HepG2 (cell line): ENCODE measurements around the gene TNKS1BP1. TPM values are rescaled to one million over a fixed set of nuclear protein-coding genes. Genes with fewer than 3 reads are reported as not detected.

Source experiments
- DNMT1 ChIP-seq: sonication (generic); formaldehyde crosslinking; IDR thresholded peaks from 2 replicates; pipeline ENCODE4 v1.5.1; 2020; ENCODE audit warnings: mild to moderate bottlenecking, missing genetic modification reagents
- GTF3A ChIP-seq: sonication (generic); formaldehyde crosslinking; conservative IDR thresholded peaks from 2 replicates; pipeline ENCODE4 v1.4.0; 2020; ENCODE audit warnings: mild to moderate bottlenecking, missing genetic modification reagents
- JUNB ChIP-seq: sonication (generic); formaldehyde crosslinking; IDR thresholded peaks from 2 replicates; pipeline ENCODE4 v1.8.0; 2022; ENCODE audit warnings: missing genetic modification reagents, mild to moderate bottlenecking, borderline replicate concordance
- KDM4B ChIP-seq: sonication (generic); formaldehyde crosslinking; IDR thresholded peaks from 2 replicates; pipeline ENCODE4 v1.4.0; 2020; ENCODE audit warnings: missing genetic modification reagents
- POLR2AphosphoS5 ChIP-seq: IDR thresholded peaks from 2 replicates; pipeline ENCODE4 v1.6.1; 2012; ENCODE audit warnings: low read depth, low read length
- RCOR2 ChIP-seq: IDR thresholded peaks from 2 replicates; pipeline ENCODE4 v1.6.1; 2016; ENCODE audit warnings: missing biosample characterization, missing genetic modification reagents
- TFAP4 ChIP-seq: sonication (generic); IDR thresholded peaks from 2 replicates; pipeline ENCODE4 v1.6.1; 2016; ENCODE audit warnings: low read depth, borderline replicate concordance
- TRAFD1 ChIP-seq: sonication (generic); formaldehyde crosslinking; IDR thresholded peaks from 2 replicates; pipeline ENCODE4 v1.5.1; 2020; ENCODE audit warnings: missing genetic modification reagents, mild to moderate bottlenecking, borderline replicate concordance
- ZBTB10 ChIP-seq: sonication (generic); formaldehyde crosslinking; IDR thresholded peaks from 2 replicates; pipeline ENCODE4 v1.4.0; 2020; ENCODE audit warnings: missing genetic modification reagents, borderline replicate concordance
- ZBTB14 ChIP-seq: sonication (generic); formaldehyde crosslinking; IDR thresholded peaks from 2 replicates; pipeline ENCODE4 v1.4.0; 2020; ENCODE audit warnings: missing genetic modification reagents
- ZBTB37 ChIP-seq: sonication (generic); formaldehyde crosslinking; IDR thresholded peaks from 2 replicates; pipeline ENCODE4 v1.4.0; 2020; ENCODE audit warnings: mild to moderate bottlenecking, missing genetic modification reagents
- ZFP1 ChIP-seq: IDR thresholded peaks from 2 replicates; pipeline ENCODE4 v1.6.1; 2016
- ZNF281 ChIP-seq: sonication (generic); formaldehyde crosslinking; IDR thresholded peaks from 2 replicates; pipeline ENCODE4 v1.4.0; 2020; ENCODE audit warnings: missing genetic modification reagents, borderline replicate concordance
- ZNF367 ChIP-seq: sonication (generic); formaldehyde crosslinking; IDR thresholded peaks from 2 replicates; pipeline ENCODE4 v1.4.0; 2020; ENCODE audit warnings: missing genetic modification reagents, borderline replicate concordance
- ZNF550 ChIP-seq: sonication (generic); formaldehyde crosslinking; IDR thresholded peaks from 2 replicates; pipeline ENCODE4 v1.4.0; 2020; ENCODE audit warnings: mild to moderate bottlenecking, missing genetic modification reagents, borderline replicate concordance
- ZSCAN12 ChIP-seq: sonication (generic); formaldehyde crosslinking; IDR thresholded peaks from 2 replicates; pipeline ENCODE4 v1.9.0; 2021; ENCODE audit warnings: mild to moderate bottlenecking, missing genetic modification reagents
- polyA plus RNA-seq, 8 experiments: library from polyadenylated mRNA; depleted of rRNA in 3 of 8; stranded (reverse) in 7 of 8; unstranded in 1 of 8; fragments of >200 nt; fragmentation: Illumina TruSeq in 4 of 8; extraction: Trizol in 4 of 8; gene quantifications; 2 replicates each; pipeline versions ENCODE4 v1.2.1 to v1.2.3, GENCODE V29; 2011 to 2016; ENCODE audit warnings: low read depth in 4 of 8, missing spikeins in 1 of 8, mixed read lengths in 1 of 8; ENCODE audit not compliant: insufficient read depth in 1 of 8
- total RNA-seq, 5 experiments: library from RNA; depleted of rRNA; stranded (reverse); fragments of >200 nt; fragmentation: Illumina TruSeq; extraction: Trizol; gene quantifications; 2 replicates each; pipeline ENCODE4 v1.2.3, GENCODE V29; 2016; ENCODE audit warnings: low read depth in 1 of 5

TNKS1BP1 gene
- total and polyA plus RNA-seq, 2 of the 13 experiments (the other 11 are each of a cell fraction or from before 2014, with no cell fraction given): 13.7 to 15.0 TPM

GRCh38 chr11:57324886-57325734 is at the start of gene TNKS1BP1 (continued):
- TF ChIP-seq ZNF281: no peak
- TF ChIP-seq ZNF367 (CRISPR knock-in tag): 0 out of 2 replicates have a peak, but pooled peaks have one; percentile 19
- TF ChIP-seq ZBTB14 (CRISPR knock-in tag): no peak
- no peak; the same call in 1 of the 2 replicates for TF ChIP-seq ZFP1 (CRISPR knock-in tag)
- no peak for TF ChIP-seq RCOR2 (CRISPR knock-in tag)
- no peak for TF ChIP-seq TFAP4
- no peak for TF ChIP-seq GTF3A
- no peak for TF ChIP-seq DNMT1 (CRISPR knock-in tag)
- TF ChIP-seq ZBTB10 (CRISPR knock-in tag): no peak
- no peak for TF ChIP-seq ZNF550 (CRISPR knock-in tag)
- no peak for TF ChIP-seq JUNB
- no peak for TF ChIP-seq KDM4B
- no peak for TF ChIP-seq ZSCAN12
- no peak for TF ChIP-seq TRAFD1 (CRISPR knock-in tag)
- no peak for TF ChIP-seq ZBTB37 (CRISPR knock-in tag)
- peak; percentile 63 for TF ChIP-seq POLR2AphosphoS5
